SK-N-SH (cell line): ENCODE results near the gene KRT16. TPM values are rescaled to one million over a fixed set of nuclear protein-coding genes. Genes with fewer than 3 reads are reported as not detected.

Experiments used
- CTCF ChIA-PET: fragments of 300-600, 350-600 bp; formaldehyde crosslinking; extraction: SDS; loops from one replicate; lab custom pipeline; 2021; lab: Yijun Ruan, JAX
- POLR2A ChIA-PET: fragments of 350-600 bp; sonication (Branson Sonifier 250); formaldehyde crosslinking; extraction: SDS; loops from one replicate; lab custom pipeline; 2020; ENCODE audit warnings: antibody characterized with exemption, inconsistent platforms; lab: Yijun Ruan, JAX
- DNase-seq: peaks from one replicate; pipeline ENCODE4 v3.0.0; 2012
- H2AFZ ChIP-seq: fragments of 200-600 bp; sonication (generic); 2 replicates; pipeline ENCODE4 v1.8.1; 2016; ENCODE audit warnings: antibody characterized with exemption, mild to moderate bottlenecking, low read depth
- H3F3A ChIP-seq: fragments of 200-600 bp; sonication (generic); replicated peaks from 2 replicates; pipeline ENCODE3; 2016; ENCODE audit warnings: antibody characterized with exemption, mild to moderate bottlenecking; ENCODE audit not compliant: insufficient read depth
- H3K27ac ChIP-seq, 2 experiments: fragments of 200-500 bp in 1 of 2; fragments of 200-600 bp in 1 of 2; sonication (Bioruptor generic) in 1 of 2; sonication (generic), shearing (Covaris generic) in 1 of 2; 2 replicates each; pipeline versions ENCODE4 v1.5.1 to v1.6.1; 2014 to 2016; ENCODE audit warnings: low read depth in 2 of 2, inconsistent platforms in 1 of 2, low read length in 1 of 2, mild to moderate bottlenecking in 1 of 2, mixed read lengths in 1 of 2
- H3K27me3 ChIP-seq: fragments of 200-600 bp; sonication (generic), shearing (Covaris generic); 2 replicates; pipeline ENCODE4 v1.6.1; 2016; ENCODE audit warnings: mixed run types; ENCODE audit not compliant: insufficient read depth
- H3K36me3 ChIP-seq, 2 experiments: fragments of 200-500 bp in 1 of 2; fragments of 200-600 bp in 1 of 2; sonication (Bioruptor generic) in 1 of 2; sonication (generic) in 1 of 2; replicated peaks in 1 of 2; 2 replicates each; pipeline versions ENCODE3 to v1.5.1; 2014 to 2016; ENCODE audit warnings: low read length in 1 of 2, mild to moderate bottlenecking in 1 of 2; ENCODE audit not compliant: insufficient read depth in 2 of 2, control insufficient read depth in 1 of 2
- H3K4me1 ChIP-seq, 2 experiments: fragments of 200-500 bp in 1 of 2; fragments of 200-600 bp in 1 of 2; sonication (Bioruptor generic) in 1 of 2; sonication (generic), shearing (Covaris generic) in 1 of 2; 2 replicates each; pipeline versions ENCODE4 v1.5.1 to v1.6.1; 2014 to 2016; ENCODE audit warnings: low read depth in 1 of 2, low read length in 1 of 2, mixed run types in 1 of 2; ENCODE audit not compliant: insufficient read depth in 2 of 2, control insufficient read depth in 1 of 2
- H3K4me2 ChIP-seq: fragments of 200-600 bp; sonication (generic), shearing (Covaris generic); 2 replicates; pipeline ENCODE4 v1.6.1; 2017; ENCODE audit warnings: mixed run types
- H3K4me3 ChIP-seq, 2 experiments: fragments of 200-500 bp in 1 of 2; fragments of 200-600 bp in 1 of 2; sonication (Bioruptor generic) in 1 of 2; sonication (generic), shearing (Covaris generic) in 1 of 2; 2 replicates each; pipeline versions ENCODE4 v1.5.1 to v1.8.1; 2014 to 2016; ENCODE audit warnings: low read depth in 2 of 2, inconsistent platforms in 1 of 2, low read length in 1 of 2, mild to moderate bottlenecking in 1 of 2, mixed read lengths in 1 of 2, moderate library complexity in 1 of 2
- H3K79me2 ChIP-seq: fragments of 200-600 bp; sonication (generic); 2 replicates; pipeline ENCODE4 v1.8.1; 2017; ENCODE audit warnings: mild to moderate bottlenecking; ENCODE audit not compliant: insufficient read depth
- H3K9ac ChIP-seq: fragments of 200-600 bp; sonication (generic); 2 replicates; pipeline ENCODE4 v1.6.1; 2017; ENCODE audit warnings: mixed run types
- H3K9me2 ChIP-seq: fragments of 200-600 bp; sonication (generic); 2 replicates; pipeline ENCODE4 v1.6.1; 2017; ENCODE audit warnings: mixed run types
- H3K9me3 ChIP-seq: fragments of 200-600 bp; sonication (generic); 2 replicates; pipeline ENCODE4 v1.6.1; 2017; ENCODE audit warnings: mixed run types, mild to moderate bottlenecking, moderate library complexity
- H4K20me1 ChIP-seq: fragments of 200-600 bp; sonication (generic); 2 replicates; pipeline ENCODE4 v1.6.1; 2017; ENCODE audit warnings: mild to moderate bottlenecking, mixed run types; ENCODE audit not compliant: insufficient read depth
- CHD2 ChIP-seq: fragments of 150-350 bp; IDR thresholded peaks from 2 replicates; pipeline ENCODE4 v1.6.1; 2018; ENCODE audit warnings: low read length; ENCODE audit not compliant: partially characterized antibody
- EZH2phosphoT487 ChIP-seq: fragments of 200-600 bp; sonication (generic); IDR thresholded peaks from 2 replicates; pipeline ENCODE4 v1.6.1; 2017; ENCODE audit warnings: low read depth, mixed run types, mild to moderate bottlenecking, antibody characterized with exemption, moderate library complexity, borderline replicate concordance
- FOXM1 ChIP-seq: IDR thresholded peaks from 2 replicates; pipeline ENCODE4 v1.4.0; 2012; ENCODE audit warnings: low read depth, mild to moderate bottlenecking
- GABPA ChIP-seq: IDR thresholded peaks from 2 replicates; pipeline ENCODE4 v1.4.0; 2012; ENCODE audit warnings: low read depth, mild to moderate bottlenecking
- GATA2 ChIP-seq: sonication (generic); formaldehyde crosslinking; IDR thresholded peaks from 2 replicates; pipeline ENCODE4 v1.5.0; 2020; ENCODE audit warnings: mild to moderate bottlenecking, missing genetic modification reagents
- MAX ChIP-seq: IDR thresholded peaks from 2 replicates; pipeline ENCODE4 v1.4.0; 2012; ENCODE audit warnings: low read depth
- MEF2A ChIP-seq: IDR thresholded peaks from 2 replicates; pipeline ENCODE4 v1.4.0; 2012; ENCODE audit warnings: low read depth, borderline replicate concordance
- NFIC ChIP-seq: IDR thresholded peaks from 2 replicates; pipeline ENCODE4 v1.4.0; 2012; ENCODE audit warnings: borderline replicate concordance
- POLR2AphosphoS5 ChIP-seq: IDR thresholded peaks from 2 replicates; pipeline ENCODE4 v1.6.1; 2012; ENCODE audit warnings: low read depth, low read length
- RCOR1 ChIP-seq: fragments of 150-350 bp; IDR thresholded peaks from 2 replicates; pipeline ENCODE4 v1.6.1; 2017; ENCODE audit warnings: antibody characterized with exemption, low read length
- RFX5 ChIP-seq: IDR thresholded peaks from 2 replicates; pipeline ENCODE4 v1.6.1; 2012; ENCODE audit warnings: mild to moderate bottlenecking, improper control_type of control experiment, low read length
- TEAD4 ChIP-seq: IDR thresholded peaks from 2 replicates; pipeline ENCODE4 v1.4.0; 2012; ENCODE audit warnings: mild to moderate bottlenecking, borderline replicate concordance; ENCODE audit not compliant: insufficient read depth
- YY1 ChIP-seq: IDR thresholded peaks from 2 replicates; pipeline ENCODE4 v1.4.0; 2012; ENCODE audit warnings: low read depth, mild to moderate bottlenecking
- WGBS: methylation state at CpG from one replicate; pipeline ENCODE4 v1.1.6; 2017; ENCODE audit warnings: low lambda C conversion rate; 5-methylcytosine and 5-hydroxymethylcytosine counted together
- polyA plus RNA-seq, 3 experiments: library from polyadenylated mRNA; depleted of rRNA; stranded (reverse); fragments of >200 nt; gene quantifications; 2 replicates each; pipeline ENCODE4 v1.2.3, GENCODE V29; 2012
- TF ChIP-seq, protein P1 (sequence below): fragments of 150-350 bp; IDR thresholded peaks from 2 replicates; pipeline ENCODE4 v1.6.1; 2016; ENCODE audit warnings: mild to moderate bottlenecking, low read depth, low read length

The KRT16 gene
- polyA plus RNA-seq, 1 of the 3 experiments (the other 2 are of a cell fraction) = not detected

DNA sequence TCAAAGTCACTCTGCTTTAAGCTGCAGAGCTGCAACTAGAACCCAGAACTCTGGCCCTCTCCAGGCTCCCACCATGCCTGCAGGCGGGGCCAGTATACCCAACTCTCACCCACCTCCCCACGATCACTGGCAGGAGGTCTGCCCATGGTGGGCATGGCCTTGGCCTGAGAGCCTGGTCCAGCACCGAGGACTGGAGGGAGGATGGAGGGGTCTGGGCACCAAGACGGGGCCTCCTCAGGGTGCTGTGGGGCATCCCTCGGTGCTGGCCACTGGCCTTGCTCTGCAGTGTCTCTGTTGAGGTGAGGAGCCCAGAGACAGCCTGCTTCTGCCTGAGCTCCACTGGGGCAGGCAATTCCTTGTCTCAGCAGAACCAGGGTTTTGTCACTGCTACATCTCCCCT lies 1.5 kb upstream of the KRT16 start:
- no peaks in the 10 kb centered on the region for H3K9me3 ChIP-seq
- H4K20me1 ChIP-seq = no peaks in the 10 kb centered on the region
- ChIA-PET POLR2A (no interaction called here), CTCF (no interaction called here)
- DNase-seq = no peak
- no peak overlapping the region for H3K4me2 ChIP-seq
- H2AFZ ChIP-seq = no peak overlapping the region
- TF ChIP-seq YY1 (no peak), RCOR1 (no peak), POLR2AphosphoS5 (no peak), MEF2A (no peak), RFX5 (no peak), GATA2 (CRISPR knock-in tag) (no peak), NFIC (no peak), FOXM1 (no peak), EZH2phosphoT487 (no peak)
- TF ChIP-seq, protein P1, sequence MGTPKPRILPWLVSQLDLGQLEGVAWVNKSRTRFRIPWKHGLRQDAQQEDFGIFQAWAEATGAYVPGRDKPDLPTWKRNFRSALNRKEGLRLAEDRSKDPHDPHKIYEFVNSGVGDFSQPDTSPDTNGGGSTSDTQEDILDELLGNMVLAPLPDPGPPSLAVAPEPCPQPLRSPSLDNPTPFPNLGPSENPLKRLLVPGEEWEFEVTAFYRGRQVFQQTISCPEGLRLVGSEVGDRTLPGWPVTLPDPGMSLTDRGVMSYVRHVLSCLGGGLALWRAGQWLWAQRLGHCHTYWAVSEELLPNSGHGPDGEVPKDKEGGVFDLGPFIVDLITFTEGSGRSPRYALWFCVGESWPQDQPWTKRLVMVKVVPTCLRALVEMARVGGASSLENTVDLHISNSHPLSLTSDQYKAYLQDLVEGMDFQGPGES = no peak
- H3K79me2 ChIP-seq = no peaks in the 10 kb centered on the region
- no peak overlapping the region for H3K4me3 ChIP-seq
- H3K27me3 ChIP-seq = peaks cover 20% of the 10 kb centered on the region; the same call in 1 of the 2 replicates
- H3K9ac ChIP-seq = no peak overlapping the region
- H3K36me3 ChIP-seq = no peaks in the 10 kb centered on the region
- H3F3A ChIP-seq = no peaks in the 10 kb centered on the region
- H3K27ac ChIP-seq = no peak overlapping the region
- no CpG with 5 or more reads among the region's 5 CpGs for WGBS
- no peaks in the 10 kb centered on the region for H3K9me2 ChIP-seq
- H3K4me1 ChIP-seq = peaks cover 0 to 6% of the 10 kb centered on the region in 2 experiments; a peak in 1 of 4 replicates

- no peak overlapping the region for H3K4me2 ChIP-seq
- H4K20me1 ChIP-seq = no peaks in the 10 kb centered on the region
- H2AFZ ChIP-seq = no peak overlapping the region
- no peak overlapping the region for H3K9ac ChIP-seq
- no peaks in the 10 kb centered on the region for H3F3A ChIP-seq
- ChIA-PET POLR2A (no interaction called here), CTCF (no interaction called here)
- peaks cover 0 to 6% of the 10 kb centered on the region in 2 experiments; a peak in 1 of 4 replicates for H3K4me1 ChIP-seq
- no peaks in the 10 kb centered on the region for H3K9me2 ChIP-seq
- no peak overlapping the region for H3K4me3 ChIP-seq
- peaks cover 20% of the 10 kb centered on the region; the same call in 1 of the 2 replicates for H3K27me3 ChIP-seq
- H3K79me2 ChIP-seq = no peaks in the 10 kb centered on the region
- TF ChIP-seq NFIC (no peak), FOXM1 (no peak), GABPA (no peak), TEAD4 (no peak), CHD2 (no peak), MAX (no peak)
- TF ChIP-seq, protein P1 = no peak
- H3K36me3 ChIP-seq = no peaks in the 10 kb centered on the region
- H3K27ac ChIP-seq = no peak overlapping the region
- 45% methylated on average over 10 of the region's 11 CpGs for WGBS
- no peak for DNase-seq
- no peaks in the 10 kb centered on the region for H3K9me3 ChIP-seq
Measured at GRCh38 chr17:41613277-41614082, 913 bp upstream of the KRT16 start.
